Uterus (tissue), 2 donors: ENCODE results near the gene THRAP3.

ENCODE experiments used
- CTCF ChIP-seq, 4 experiments: fragments of 200-600 bp in 2 of 4; fragments of 450-650 bp in 2 of 4; sonication (generic) in 2 of 4; IDR thresholded peaks; one replicate each; pipeline ENCODE4 v1.5.1; 2016 to 2019; ENCODE audit warnings: antibody characterized with exemption in 4 of 4, mild to moderate bottlenecking in 2 of 4, moderate library complexity in 1 of 4
- POLR2A ChIP-seq, 2 donors: fragments of 450-650 bp; IDR thresholded peaks; one replicate each; pipeline ENCODE4 v1.6.1; 2016; ENCODE audit warnings: antibody characterized with exemption in 2 of 2, mild to moderate bottlenecking in 1 of 2, moderate library complexity in 1 of 2

DNA sequence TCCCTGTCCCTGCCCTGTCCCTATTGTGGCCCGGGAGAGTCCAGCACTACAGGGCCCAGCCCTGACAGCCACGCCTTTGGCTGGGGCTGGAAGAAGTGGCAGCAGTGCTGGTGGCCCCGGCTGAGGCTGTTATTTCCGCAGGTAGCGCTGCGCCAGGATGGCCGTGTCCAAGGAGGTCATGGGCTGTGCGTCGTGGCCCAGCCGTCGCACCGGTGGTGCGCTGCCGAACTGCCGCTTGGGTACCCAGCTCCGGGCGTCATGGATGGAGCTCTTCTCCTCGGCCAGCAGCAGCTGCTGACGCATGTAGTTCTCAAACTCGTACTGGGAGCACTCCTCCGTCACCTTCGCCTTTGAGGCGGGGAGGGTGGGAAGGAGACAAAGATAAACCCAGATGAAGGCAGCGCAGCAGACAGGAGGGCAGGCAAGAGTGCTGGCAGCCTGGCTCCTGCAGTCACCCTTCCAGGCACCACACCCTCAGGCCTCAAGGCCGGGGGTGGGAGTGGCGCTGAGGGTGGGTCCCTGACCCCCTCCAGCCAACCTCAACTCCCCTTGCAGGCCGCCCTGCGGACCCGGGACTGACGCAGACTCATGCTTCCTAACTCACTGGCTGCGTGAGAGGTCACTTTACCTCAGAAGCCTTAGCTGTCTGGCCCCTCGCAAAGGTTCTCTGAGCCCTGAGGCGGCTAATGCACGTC is 117.5 kb downstream of the THRAP3 start:
- TF ChIP-seq CTCF (IDR thresholded peaks at IDR 0.05), result no peak
- no peak for TF ChIP-seq POLR2A (IDR thresholded peaks at IDR 0.05)
